ENCODE measurements around the gene VEZT.
"Not testable (repeated sequence)": the region's sequence is repeated elsewhere in the genome, so short reads cannot be mapped to it uniquely, and the experiment has no call there.

Gene VEZT

GRCh38 chr12:95258151-95258550 lies 40.5 kb downstream of the VEZT start:
- no peak for DNase-seq

- no peak for DNase-seq
Measured at GRCh38 chr12:95258803-95259202, 41.2 kb downstream of the VEZT start.

GRCh38 chr12:95259368-95259767 lies 41.8 kb downstream of the VEZT start:
- no peak for DNase-seq

- no peak for DNase-seq
Measured at GRCh38 chr12:95261109-95261508, 43.5 kb downstream of the VEZT start.

- DNase-seq = no peak
Measured at GRCh38 chr12:95262808-95263207, 45.2 kb downstream of the VEZT start.

GRCh38 chr12:95265765-95266164 lies 48.2 kb downstream of the VEZT start:
- DNase-seq = no peak

- DNase-seq = no peak
Measured at GRCh38 chr12:95266254-95266653, 48.6 kb downstream of the VEZT start.

- DNase-seq = no peak
Measured at GRCh38 chr12:95269892-95270291, 52.3 kb downstream of the VEZT start.

GRCh38 chr12:95271465-95271864 lies 53.9 kb downstream of the VEZT start:
- DNase-seq = no peak

- no peak for DNase-seq
Measured at GRCh38 chr12:95277139-95277538, 59.5 kb downstream of the VEZT start.

- no peak for DNase-seq
Measured at GRCh38 chr12:95279856-95280255, 62.2 kb downstream of the VEZT start.

GRCh38 chr12:95282266-95282665 lies 64.7 kb downstream of the VEZT start:
- DNase-seq = no peak

GRCh38 chr12:95283371-95283770 lies 65.8 kb downstream of the VEZT start:
- DNase-seq = no peak

- no peak for DNase-seq
Measured at GRCh38 chr12:95286713-95287112, 69.1 kb downstream of the VEZT start.

GRCh38 chr12:95291501-95291900 lies 73.9 kb downstream of the VEZT start:
- DNase-seq = no peak

- no peak for DNase-seq
Measured at GRCh38 chr12:95298916-95299315, 81.3 kb downstream of the VEZT start.

- DNase-seq = no peak
Measured at GRCh38 chr12:95300286-95300685, 82.7 kb downstream of the VEZT start.

- DNase-seq = no peak
Measured at GRCh38 chr12:95303476-95303875, 85.9 kb downstream of the VEZT start.

GRCh38 chr12:95304673-95305198 lies 87.1 kb downstream of the VEZT start:
- DNase-seq = no peak

- DNase-seq = no peak
Measured at GRCh38 chr12:95312656-95313055, 95.0 kb downstream of the VEZT start.

- not testable (repeated sequence) for DNase-seq
Measured at GRCh38 chr12:95314756-95315155, 97.1 kb downstream of the VEZT start.

GRCh38 chr12:95316798-95317197 lies 99.2 kb downstream of the VEZT start:
- DNase-seq = no peak

GRCh38 chr12:95318071-95318545 lies 100.5 kb downstream of the VEZT start:
- no peak for DNase-seq

- no peak for DNase-seq
Measured at GRCh38 chr12:95319694-95320331, 102.2 kb downstream of the VEZT start.
